SK-N-SH treated with all-trans-retinoic acid at 6 μM for 48 hours (cell line): ENCODE results near the gene SLC25A26.

Source experiments
- ATAC-seq: fragments of 200-7000 bp; cut with Tn5 transposase; 3 replicates; pipeline ENCODE4 v1.9.1; 2020; ENCODE audit warnings: mild to moderate bottlenecking, moderate library complexity
- BACH2 ChIP-seq: fragments of 250-450 bp; sonication (Bioruptor Pico); IDR thresholded peaks from 2 replicates; pipeline ENCODE4 v1.9.0; 2021; ENCODE audit warnings: mild to moderate bottlenecking, borderline replicate concordance
- CREB5 ChIP-seq: fragments of 250-450 bp; sonication (Bioruptor Pico); IDR thresholded peaks from 2 replicates; pipeline ENCODE4 v1.5.1; 2020; ENCODE audit warnings: low read depth, mild to moderate bottlenecking, moderate library complexity
- CSRNP3 ChIP-seq: fragments of 250-450 bp; sonication (Bioruptor Pico); IDR thresholded peaks from 2 replicates; pipeline ENCODE4 v1.5.1; 2021; ENCODE audit warnings: mild to moderate bottlenecking, moderate library complexity
- ESRRG ChIP-seq: fragments of 250-450 bp; sonication (Bioruptor Pico); IDR thresholded peaks from 2 replicates; pipeline ENCODE4 v1.6.1; 2021; ENCODE audit warnings: mild to moderate bottlenecking
- GLIS3 ChIP-seq: fragments of 250-450 bp; sonication (Bioruptor Pico); IDR thresholded peaks from 2 replicates; pipeline ENCODE4 v1.5.0; 2020; ENCODE audit warnings: mild to moderate bottlenecking, moderate library complexity
- POU6F1 ChIP-seq: fragments of 250-450 bp; sonication (Bioruptor Pico); IDR thresholded peaks from 2 replicates; pipeline ENCODE4 v1.8.0; 2021; ENCODE audit warnings: low read depth, mild to moderate bottlenecking, moderate library complexity, borderline replicate concordance
- PPARA ChIP-seq: fragments of 250-450 bp; sonication (Bioruptor Pico); IDR thresholded peaks from 2 replicates; pipeline ENCODE4 v1.5.0; 2020; ENCODE audit warnings: mild to moderate bottlenecking, borderline replicate concordance
- TCF4 ChIP-seq: fragments of 250-450 bp; sonication (Bioruptor Pico); IDR thresholded peaks from 2 replicates; pipeline ENCODE4 v1.8.0; 2021; ENCODE audit warnings: mild to moderate bottlenecking, moderate library complexity, borderline replicate concordance
- TOX ChIP-seq: fragments of 250-450 bp; sonication (Bioruptor Pico); IDR thresholded peaks from 2 replicates; pipeline ENCODE4 v1.8.0; 2021; ENCODE audit warnings: mild to moderate bottlenecking, moderate library complexity, borderline replicate concordance
- TSHZ2 ChIP-seq: fragments of 250-450 bp; sonication (Bioruptor Pico); IDR thresholded peaks from 2 replicates; pipeline ENCODE4 v1.5.0; 2020; ENCODE audit warnings: mild to moderate bottlenecking, moderate library complexity
- ZC3H10 ChIP-seq: fragments of 250-450 bp; sonication (Bioruptor Pico); IDR thresholded peaks from 2 replicates; pipeline ENCODE4 v1.5.1; 2021; ENCODE audit warnings: mild to moderate bottlenecking, moderate library complexity
- ZFP3 ChIP-seq: fragments of 250-450 bp; sonication (Bioruptor Pico); IDR thresholded peaks from 2 replicates; pipeline ENCODE4 v1.5.0; 2020; ENCODE audit warnings: mild to moderate bottlenecking, moderate library complexity
- ZFP30 ChIP-seq: fragments of 450-650 bp; formaldehyde crosslinking; IDR thresholded peaks from 2 replicates; pipeline ENCODE4 v1.5.0; 2022; ENCODE audit warnings: mild to moderate bottlenecking, moderate library complexity
- ZNF565 ChIP-seq: fragments of 450-650 bp; formaldehyde crosslinking; conservative IDR thresholded peaks from 2 replicates; pipeline ENCODE4 v1.5.0; 2020; ENCODE audit warnings: low read depth, mild to moderate bottlenecking, moderate library complexity
- ZNF70 ChIP-seq: fragments of 450-650 bp; formaldehyde crosslinking; IDR thresholded peaks from 2 replicates; pipeline ENCODE4 v1.5.0; 2020; ENCODE audit warnings: mild to moderate bottlenecking, moderate library complexity
- ZNF8 ChIP-seq: fragments of 450-650 bp; formaldehyde crosslinking; IDR thresholded peaks from 2 replicates; pipeline ENCODE4 v1.5.0; 2020; ENCODE audit warnings: mild to moderate bottlenecking, moderate library complexity

Gene SLC25A26

GRCh38 chr3:66355997-66356396, 135.2 kb downstream of the SLC25A26 start:
- ATAC-seq: no peak
- TF ChIP-seq POU6F1 (CRISPR knock-in tag) (no peak), BACH2 (CRISPR knock-in tag) (no peak), ZNF8 (CRISPR knock-in tag) (no peak), ZFP30 (CRISPR knock-in tag) (no peak), PPARA (no peak), ESRRG (CRISPR knock-in tag) (no peak), ZFP3 (no peak), TCF4 (CRISPR knock-in tag) (no peak), TOX (CRISPR knock-in tag) (no peak), ZC3H10 (CRISPR knock-in tag) (no peak), ZNF70 (no peak)

GRCh38 chr3:66361356-66361755, 140.6 kb downstream of the SLC25A26 start:
- no peak for ATAC-seq
- TF ChIP-seq TOX (CRISPR knock-in tag) (no peak), ESRRG (CRISPR knock-in tag) (no peak), TCF4 (CRISPR knock-in tag) (no peak), CSRNP3 (no peak)

GRCh38 chr3:66362541-66362941, 141.7 kb downstream of the SLC25A26 start:
- ATAC-seq: peak; percentile 53

More at GRCh38 chr3:66362541-66362941, 141.7 kb downstream of the SLC25A26 start:
- TF ChIP-seq ZFP3 (no peak), ZNF565 (CRISPR knock-in tag) (no peak), GLIS3 (CRISPR knock-in tag) (no peak), TSHZ2 (CRISPR knock-in tag) (no peak), CREB5 (CRISPR knock-in tag) (0 out of 2 replicates have a peak, but pooled peaks have one; percentile 57), TCF4 (CRISPR knock-in tag) (no peak), CSRNP3 (no peak)
